OCI-LY7 (cell line): ENCODE data around the gene MSANTD1. TPM values are rescaled to one million over a fixed set of nuclear protein-coding genes. Genes with fewer than 3 reads are reported as not detected.

Experiments used
- BruUV-seq: library from RNA; stranded (reverse); fragments of 400-500 nt; replicated peaks from 2 replicates; lab custom pipeline; 2021; lab: Mats Ljungman, UMichigan
- CTCF ChIA-PET: fragments of 300-600 bp; sonication (Branson Sonifier 250); formaldehyde crosslinking; loops from one replicate; lab custom pipeline; 2022; ENCODE audit warnings: antibody characterized with exemption; ENCODE audit not compliant: unreplicated experiment; lab: Charles Lee
- POLR2A ChIA-PET: fragments of 300-600 bp; sonication (Branson Sonifier 250); formaldehyde crosslinking; loops from one replicate; lab custom pipeline; 2022; ENCODE audit warnings: antibody characterized with exemption; lab: Charles Lee
- DNase-seq: peaks from one replicate; pipeline ENCODE4 v3.0.0-alpha.2; 2015; ENCODE audit warnings: low spot score
- H2AFZ ChIP-seq: fragments of 200-600 bp; sonication (generic), shearing (Covaris generic); 2 replicates; pipeline ENCODE4 v1.6.1; 2014; ENCODE audit warnings: mild to moderate bottlenecking, antibody characterized with exemption, low read length, moderate library complexity
- H3K27ac ChIP-seq: fragments of 200-600 bp; sonication (generic); 2 replicates; pipeline ENCODE4 v1.5.1; 2014; ENCODE audit warnings: mixed run types, low read depth, mild to moderate bottlenecking, moderate library complexity, low read length, inconsistent platforms; ENCODE audit not compliant: poor library complexity, severe bottlenecking
- H3K36me3 ChIP-seq: fragments of 200-600 bp; sonication (generic); 2 replicates; pipeline ENCODE4 v1.6.1; 2014; ENCODE audit warnings: mild to moderate bottlenecking, antibody characterized with exemption, low read length, moderate library complexity, mixed read lengths; ENCODE audit not compliant: insufficient read depth
- H3K4me1 ChIP-seq: fragments of 200-600 bp; sonication (generic); 2 replicates; pipeline ENCODE4 v1.5.1; 2014; ENCODE audit warnings: mild to moderate bottlenecking, low read length; ENCODE audit not compliant: insufficient read depth, poor library complexity, severe bottlenecking
- H3K4me2 ChIP-seq: fragments of 200-600 bp; sonication (generic); 2 replicates; pipeline ENCODE4 v1.6.1; 2014; ENCODE audit warnings: mild to moderate bottlenecking, low read length
- H3K4me3 ChIP-seq: fragments of 200-600 bp; sonication (generic); 2 replicates; pipeline ENCODE4 v1.5.1; 2014; ENCODE audit warnings: mild to moderate bottlenecking, low read depth, low read length; ENCODE audit not compliant: poor library complexity, severe bottlenecking
- H3K79me2 ChIP-seq: fragments of 200-600 bp; sonication (generic); 2 replicates; pipeline ENCODE4 v1.6.1; 2016; ENCODE audit warnings: low read depth, mild to moderate bottlenecking, low read length, moderate library complexity, mixed read lengths; ENCODE audit not compliant: insufficient read depth
- H3K9me2 ChIP-seq: fragments of 200-600 bp; sonication (generic); 2 replicates; pipeline ENCODE4 v1.6.1; 2016; ENCODE audit warnings: mild to moderate bottlenecking, low read length, mixed read lengths; ENCODE audit not compliant: insufficient read depth
- H3K9me3 ChIP-seq: fragments of 200-600 bp; sonication (generic); 2 replicates; pipeline ENCODE4 v1.6.1; 2014; ENCODE audit warnings: mild to moderate bottlenecking, mixed run types, low read length, mixed read lengths
- H4K20me1 ChIP-seq: fragments of 200-600 bp; sonication (generic); 2 replicates; pipeline ENCODE4 v1.6.1; 2014; ENCODE audit warnings: mild to moderate bottlenecking, antibody characterized with exemption, low read length, moderate library complexity, mixed read lengths; ENCODE audit not compliant: insufficient read depth
- CTCF ChIP-seq: fragments of 200-600 bp; sonication (generic); conservative IDR thresholded peaks from 2 replicates; pipeline ENCODE4 v1.5.1; 2014; ENCODE audit warnings: mild to moderate bottlenecking, antibody characterized with exemption, low read length, moderate library complexity, mixed read lengths
- EZH2phosphoT487 ChIP-seq: fragments of 200-600 bp; sonication (generic); IDR thresholded peaks from 2 replicates; pipeline ENCODE4 v1.6.1; 2018; ENCODE audit warnings: low read depth, borderline replicate concordance, mild to moderate bottlenecking, mixed run types, antibody characterized with exemption, low read length, moderate library complexity, mixed read lengths
- intact Hi-C: fragments of 100-400 bp; cut with micrococcal nuclease; formaldehyde crosslinking; loops from one replicate; pipeline ENCODE4 v1.10.0; 2022; ENCODE audit not compliant: unreplicated experiment
- total RNA-seq, 2 experiments: library from RNA; depleted of rRNA in 1 of 2; stranded (reverse); fragments of >200 nt in 1 of 2; shearing (Covaris generic) in 1 of 2; gene quantifications; 2 replicates each; pipeline ENCODE4 v1.2.3, GENCODE V29; 2014 to 2022

MSANTD1 gene
- total RNA-seq, 2 experiments from 2014 or later, result 0.13 to 1.0 TPM

DNA sequence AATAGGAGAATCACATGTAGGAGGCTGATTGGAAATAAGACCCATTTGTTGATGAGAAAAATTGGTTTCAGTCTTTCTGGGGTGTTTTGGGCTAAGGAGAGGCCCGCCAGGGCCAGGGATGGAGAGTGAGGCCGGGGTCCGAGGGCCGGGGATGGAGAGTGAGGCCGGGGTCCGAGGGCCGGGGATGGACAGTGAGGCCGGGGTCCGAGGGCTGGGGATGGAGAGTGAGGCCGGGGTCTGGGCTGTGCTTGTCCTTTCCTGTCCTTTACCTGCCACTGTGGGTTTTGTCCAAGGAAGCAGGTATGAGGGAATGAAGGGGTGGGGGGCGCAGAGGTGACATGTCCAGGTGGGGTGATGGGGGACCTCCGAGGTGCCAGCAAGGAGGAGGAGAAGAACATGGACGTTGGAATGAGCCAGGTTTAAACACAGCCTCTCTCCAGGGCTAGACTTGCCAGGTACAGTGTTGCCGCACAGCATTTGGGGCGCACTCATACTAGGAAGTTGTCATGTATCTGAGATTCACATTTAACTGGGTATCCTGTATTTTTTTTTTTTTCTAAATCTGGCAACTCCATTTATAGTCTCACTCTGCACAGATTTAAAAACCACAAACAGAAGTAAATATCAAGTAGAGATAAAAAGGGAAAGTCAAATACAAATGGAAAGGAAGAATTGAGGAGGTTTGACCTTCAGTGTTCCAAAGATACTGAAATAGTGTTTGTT is 52.7 kb downstream of the MSANTD1 start:
- H3K4me3 ChIP-seq, result no peak overlapping the region
- no peak for DNase-seq
- H3K4me2 ChIP-seq, result no peak overlapping the region
- intact Hi-C loops, result no loop called here
- peaks cover 29% of the 10 kb centered on the region for H3K4me1 ChIP-seq
- no peak overlapping the region for H3K27ac ChIP-seq
- no peak overlapping the region for H2AFZ ChIP-seq
- no peaks in the 10 kb centered on the region for H3K79me2 ChIP-seq
- BruUV-seq, result no TSS peak
- CTCF ChIA-PET, result no interaction called here
- TF ChIP-seq EZH2phosphoT487 (no peak), CTCF (no peak)
- H3K9me3 ChIP-seq, result no peaks in the 10 kb centered on the region
- POLR2A ChIA-PET, result no interaction called here
- H3K36me3 ChIP-seq, result no peaks in the 10 kb centered on the region
- H4K20me1 ChIP-seq, result no peaks in the 10 kb centered on the region
- H3K9me2 ChIP-seq, result no peaks in the 10 kb centered on the region

GRCh38 chr4:3302173-3302785 is 53.3 kb downstream of the MSANTD1 start:
- Histone ChIP-seq H3K9me2 (no peaks in the 10 kb centered on the region), H3K36me3 (no peaks in the 10 kb centered on the region), H3K27ac (no peak overlapping the region), H3K4me1 (peaks cover 29% of the 10 kb centered on the region), H3K79me2 (no peaks in the 10 kb centered on the region), H2AFZ (0 out of 2 replicates have a peak overlapping the region, but pooled peaks have one; percentile 20), H4K20me1 (no peaks in the 10 kb centered on the region), H3K9me3 (no peaks in the 10 kb centered on the region), H3K4me3 (no peak overlapping the region), H3K4me2 (no peak overlapping the region)
- intact Hi-C loops, result no loop called here
- ChIA-PET CTCF (no interaction called here), POLR2A (interaction anchor here (0.6 kb wide), 1 partner anchor 286 kb away, joined by 4 read pairs; no protein-coding TSS in a partner anchor)
- no peak for TF ChIP-seq EZH2phosphoT487
- TF ChIP-seq CTCF, result no peak
- no peak for DNase-seq
- BruUV-seq, result no TSS peak
